CD4-positive, alpha-beta T cell treated with Interferon gamma for 1 hour (primary cell): ENCODE measurements around the gene TOGARAM1.

Experiments used
- DNase-seq: peaks from one replicate; pipeline ENCODE4 v3.0.0-alpha.2; 2020

TOGARAM1 gene

GRCh38 chr14:45094275-45094674, 132.3 kb downstream of the TOGARAM1 start:
- no peak for DNase-seq

- no peak for DNase-seq
Observed at GRCh38 chr14:45095143-45095542, 133.2 kb downstream of the TOGARAM1 start.

GRCh38 chr14:45096218-45096617, 134.2 kb downstream of the TOGARAM1 start:
- no peak for DNase-seq

GRCh38 chr14:45103806-45104205, 141.8 kb downstream of the TOGARAM1 start:
- DNase-seq, result no peak

GRCh38 chr14:45104561-45104960, 142.6 kb downstream of the TOGARAM1 start:
- DNase-seq, result no peak

GRCh38 chr14:45112896-45113781, 151.1 kb downstream of the TOGARAM1 start:
- no peak for DNase-seq

GRCh38 chr14:45114327-45114726, 152.3 kb downstream of the TOGARAM1 start:
- DNase-seq, result no peak

- no peak for DNase-seq
Observed at GRCh38 chr14:45118594-45118993, 156.6 kb downstream of the TOGARAM1 start.

- no peak for DNase-seq
Observed at GRCh38 chr14:45120096-45120495, 158.1 kb downstream of the TOGARAM1 start.

GRCh38 chr14:45123271-45123670, 161.3 kb downstream of the TOGARAM1 start:
- DNase-seq, result no peak
